Measurements from ENCODE around the gene PQBP1. TPM values are rescaled to one million over a fixed set of nuclear protein-coding genes. Genes with fewer than 3 reads are reported as not detected.
"Not testable (repeated sequence)": the region's sequence is repeated elsewhere in the genome, so short reads cannot be mapped to it uniquely, and the experiment has no call there.

The PQBP1 gene, protein sequence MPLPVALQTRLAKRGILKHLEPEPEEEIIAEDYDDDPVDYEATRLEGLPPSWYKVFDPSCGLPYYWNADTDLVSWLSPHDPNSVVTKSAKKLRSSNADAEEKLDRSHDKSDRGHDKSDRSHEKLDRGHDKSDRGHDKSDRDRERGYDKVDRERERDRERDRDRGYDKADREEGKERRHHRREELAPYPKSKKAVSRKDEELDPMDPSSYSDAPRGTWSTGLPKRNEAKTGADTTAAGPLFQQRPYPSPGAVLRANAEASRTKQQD
- total RNA-seq (81.0 TPM), polyA plus RNA-seq (86.0 TPM)
- long read RNA-seq, donor 1, partial matches to known transcripts = 0 of 5 reads
- long read RNA-seq, donor 1, other reads (novel, unspliced or antisense) = 0 of 5 reads
- long read RNA-seq, donor 2, transcript PQBP1-207 (7 exons, 1,020 nt) = major isoform, 32 of 68 reads
- long read RNA-seq, donor 2, transcript PQBP1-216 (7 exons, 938 nt) = minor isoform, 12 of 68 reads
- long read RNA-seq, donor 2, transcript PQBP1-203 (7 exons, 1,056 nt) = minor isoform, 9 of 68 reads
- long read RNA-seq, donor 2, partial matches to known transcripts = 12 of 68 reads
- long read RNA-seq, donor 2, other reads (novel, unspliced or antisense) = 0 of 68 reads
- long read RNA-seq, donor 3, transcript PQBP1-207 (7 exons, 1,020 nt) = major isoform, 27 of 62 reads
- long read RNA-seq, donor 3, transcript PQBP1-203 (7 exons, 1,056 nt) = minor isoform, 5 of 62 reads
- long read RNA-seq, donor 3, partial matches to known transcripts = 25 of 62 reads
- long read RNA-seq, donor 3, other reads (novel, unspliced or antisense) = 0 of 62 reads
- long read RNA-seq, donor 4, transcript PQBP1-207 (7 exons, 1,020 nt) = major isoform, 6 of 30 reads
- long read RNA-seq, donor 4, transcript PQBP1-216 (7 exons, 938 nt) = major isoform, 6 of 30 reads
- long read RNA-seq, donor 4, partial matches to known transcripts = 15 of 30 reads
- long read RNA-seq, donor 4, other reads (novel, unspliced or antisense) = 0 of 30 reads
- long read RNA-seq, donor 5, transcript PQBP1-203 (7 exons, 1,056 nt) = minor isoform, 6 of 76 reads
- long read RNA-seq, donor 5, transcript PQBP1-207 (7 exons, 1,020 nt) = major isoform, 30 of 76 reads
- long read RNA-seq, donor 5, transcript PQBP1-216 (7 exons, 938 nt) = minor isoform, 10 of 76 reads
- long read RNA-seq, donor 5, partial matches to known transcripts = 26 of 76 reads
- long read RNA-seq, donor 5, other reads (novel, unspliced or antisense) = 0 of 76 reads
- long read RNA-seq, donor 6, transcript PQBP1-207 (7 exons, 1,020 nt) = major isoform, 17 of 35 reads
- long read RNA-seq, donor 6, transcript PQBP1-216 (7 exons, 938 nt) = minor isoform, 6 of 35 reads
- long read RNA-seq, donor 6, partial matches to known transcripts = 6 of 35 reads
- long read RNA-seq, donor 6, other reads (novel, unspliced or antisense) = 0 of 35 reads
- long read RNA-seq, donor 7, transcript PQBP1-216 (7 exons, 938 nt) = minor isoform, 7 of 24 reads
- long read RNA-seq, donor 7, transcript PQBP1-207 (7 exons, 1,020 nt) = major isoform, 13 of 24 reads
- long read RNA-seq, donor 7, partial matches to known transcripts = 0 of 24 reads
- long read RNA-seq, donor 7, other reads (novel, unspliced or antisense) = 0 of 24 reads
- long read RNA-seq, donor 8, transcript PQBP1-207 (7 exons, 1,020 nt) = major isoform, 10 of 15 reads
- long read RNA-seq, donor 8, partial matches to known transcripts = 0 of 15 reads
- long read RNA-seq, donor 8, other reads (novel, unspliced or antisense) = 0 of 15 reads
- long read RNA-seq, donor 9, transcript PQBP1-216 (7 exons, 938 nt) = minor isoform, 9 of 23 reads
- long read RNA-seq, donor 9, transcript PQBP1-207 (7 exons, 1,020 nt) = major isoform, 12 of 23 reads
- long read RNA-seq, donor 9, partial matches to known transcripts = 0 of 23 reads
- long read RNA-seq, donor 9, other reads (novel, unspliced or antisense) = 0 of 23 reads
- long read RNA-seq, donor 10, transcript PQBP1-216 (7 exons, 938 nt) = minor isoform, 8 of 23 reads
- long read RNA-seq, donor 10, transcript PQBP1-207 (7 exons, 1,020 nt) = major isoform, 11 of 23 reads
- long read RNA-seq, donor 10, partial matches to known transcripts = 0 of 23 reads
- long read RNA-seq, donor 10, other reads (novel, unspliced or antisense) = 0 of 23 reads

DNA sequence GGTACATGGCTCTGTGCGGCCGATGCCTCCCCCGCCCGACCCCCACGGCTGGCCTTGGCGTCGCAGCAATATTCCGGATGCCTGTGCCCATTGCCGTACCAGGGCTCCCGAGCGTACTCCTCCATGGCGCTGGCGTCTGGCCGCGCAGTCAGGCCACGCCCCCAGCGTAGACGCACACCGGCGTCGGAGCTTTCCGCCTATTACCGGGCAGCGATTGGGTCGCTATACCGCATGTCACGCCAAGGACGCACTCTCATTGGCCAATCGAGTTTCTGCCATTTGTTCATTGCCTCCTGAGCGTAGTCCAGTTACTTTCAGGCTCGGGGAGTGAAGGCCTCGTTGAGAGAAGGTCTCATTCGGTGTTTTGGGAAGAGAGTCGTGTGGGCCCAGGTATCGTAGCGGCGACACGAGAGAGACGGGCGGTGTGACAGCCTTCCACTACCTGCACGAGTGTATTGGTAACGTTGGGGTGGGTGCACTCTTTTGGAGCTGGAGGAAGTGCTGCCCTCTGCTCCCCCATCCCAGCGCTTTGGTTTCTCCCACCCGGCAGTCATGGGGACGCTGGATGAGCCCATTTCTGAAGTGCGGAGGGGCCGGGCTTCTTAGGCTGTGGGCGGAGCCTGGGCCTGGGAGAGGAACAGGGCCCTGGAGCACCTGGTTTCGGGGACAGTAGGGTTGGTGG, at the start of gene PQBP1, which contains the start of gene TIMM17B:
PQBP1 (plus strand) TSS at position 306 of the 682 bp plus-strand sequence. CDS start 580 bp downstream, outside the sequence.
TIMM17B (minus strand) TSS at position 144 of the 682 bp plus-strand sequence; CDS start at position 125, 19 bp downstream.
- Histone ChIP-seq H3K36me3 (ENCODE audit: control insufficient read depth in 2 of 2, insufficient read depth in 2 of 2, low read length in 1 of 2) (peaks cover 32% of the 10 kb centered on the region in 2 donors), H3K9me3 (ENCODE audit: control insufficient read depth in 2 of 2, insufficient read depth in 1 of 2, low read length in 1 of 2) (peaks cover 0 to 7% of the 10 kb centered on the region in 2 donors), H3K27ac (ENCODE audit: low read depth in 1 of 2, low read length in 1 of 2) (peak within 1 kb of the TSS; percentile 92 to 97), H3K27me3 (ENCODE audit: control insufficient read depth in 2 of 2, insufficient read depth in 1 of 2, low read length in 1 of 2) (no peaks in the 10 kb centered on the region), H3K4me1 (ENCODE audit: control insufficient read depth in 2 of 2, insufficient read depth in 2 of 2, low read length in 2 of 2) (peaks cover 7 to 17% of the 10 kb centered on the region in 2 donors), H3K4me3 (ENCODE audit: low read length in 2 of 2) (peak within 1 kb of the TSS; percentile 67 to 69)
- WGBS = under 1% methylated on average over 49 of the region's 49 CpGs
- peak in 8 of 9 donors; percentile 82 to 95 (median 88) for DNase-seq (ENCODE audit: low read depth in 6 of 9, low spot score in 9 of 9)

DNA sequence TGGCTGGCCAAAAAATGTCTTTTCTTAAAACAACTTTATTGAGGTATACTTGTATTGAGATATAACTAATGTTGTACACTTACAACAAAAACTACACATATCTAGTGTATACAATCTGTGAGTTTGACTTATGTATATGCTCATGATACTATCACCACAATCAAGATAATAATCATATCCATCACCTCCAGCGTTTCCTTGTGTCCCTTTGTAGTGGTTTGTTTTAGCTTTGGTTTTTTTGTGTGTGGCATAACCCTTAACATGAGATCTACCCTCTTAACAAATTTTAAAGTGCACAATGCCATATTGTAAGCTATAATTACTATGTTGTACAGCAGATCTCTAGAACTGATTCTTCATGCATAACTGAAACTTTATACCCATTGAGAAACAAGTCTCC, 48.9 kb upstream of the PQBP1 start:
- Histone ChIP-seq H3K36me3 (ENCODE audit: control insufficient read depth in 2 of 2, insufficient read depth in 2 of 2, low read length in 1 of 2) (no peaks in the 10 kb centered on the region), H3K4me3 (ENCODE audit: low read length in 2 of 2) (no peak overlapping the region), H3K27ac (ENCODE audit: low read depth in 1 of 2, low read length in 1 of 2) (no peak overlapping the region), H3K27me3 (ENCODE audit: control insufficient read depth in 2 of 2, insufficient read depth in 1 of 2, low read length in 1 of 2) (peaks cover 0 to 6% of the 10 kb centered on the region in 2 donors), H3K4me1 (ENCODE audit: control insufficient read depth in 2 of 2, insufficient read depth in 2 of 2, low read length in 2 of 2) (no peaks in the 10 kb centered on the region), H3K9me3 (ENCODE audit: control insufficient read depth in 2 of 2, insufficient read depth in 1 of 2, low read length in 1 of 2) (no peaks in the 10 kb centered on the region)
- no peak for DNase-seq (ENCODE audit: low read depth in 6 of 9, low spot score in 9 of 9)
- WGBS = 0% methylated on average over 1 of the region's 1 CpG

DNA sequence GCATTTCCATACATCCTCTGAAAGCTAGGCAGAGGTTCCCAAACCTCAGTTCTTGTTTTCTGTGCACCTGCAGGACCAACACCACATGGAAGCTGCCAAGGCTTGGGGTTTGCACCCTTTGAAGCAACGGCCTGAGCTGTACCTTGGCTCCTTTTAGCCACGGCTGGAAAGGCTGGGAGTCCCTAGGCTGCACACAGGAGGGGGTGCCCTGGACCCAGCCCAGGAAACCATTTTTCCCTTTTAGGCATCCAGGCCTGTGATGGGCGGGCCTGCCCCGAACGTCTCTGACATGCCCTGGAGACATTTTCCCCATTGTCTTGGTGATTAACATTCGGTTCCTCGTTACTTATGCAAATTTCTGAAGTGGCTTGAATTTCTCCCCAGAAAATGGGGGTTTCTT, 44.9 kb upstream of the PQBP1 start:
- no peak for DNase-seq (ENCODE audit: low read depth in 6 of 9, low spot score in 9 of 9)
- no peak overlapping the region for H3K4me3 ChIP-seq (ENCODE audit: low read length in 2 of 2)
- no peak overlapping the region for H3K27ac ChIP-seq (ENCODE audit: low read depth in 1 of 2, low read length in 1 of 2)
- WGBS = 95% methylated on average over 7 of the region's 7 CpGs
- no peaks in the 10 kb centered on the region for H3K36me3 ChIP-seq (ENCODE audit: control insufficient read depth in 2 of 2, insufficient read depth in 2 of 2, low read length in 1 of 2)
- H3K4me1 ChIP-seq (ENCODE audit: control insufficient read depth in 2 of 2, insufficient read depth in 2 of 2, low read length in 2 of 2) = no peaks in the 10 kb centered on the region
- no peaks in the 10 kb centered on the region for H3K9me3 ChIP-seq (ENCODE audit: control insufficient read depth in 2 of 2, insufficient read depth in 1 of 2, low read length in 1 of 2)
- no peaks in the 10 kb centered on the region for H3K27me3 ChIP-seq (ENCODE audit: control insufficient read depth in 2 of 2, insufficient read depth in 1 of 2, low read length in 1 of 2)

DNA sequence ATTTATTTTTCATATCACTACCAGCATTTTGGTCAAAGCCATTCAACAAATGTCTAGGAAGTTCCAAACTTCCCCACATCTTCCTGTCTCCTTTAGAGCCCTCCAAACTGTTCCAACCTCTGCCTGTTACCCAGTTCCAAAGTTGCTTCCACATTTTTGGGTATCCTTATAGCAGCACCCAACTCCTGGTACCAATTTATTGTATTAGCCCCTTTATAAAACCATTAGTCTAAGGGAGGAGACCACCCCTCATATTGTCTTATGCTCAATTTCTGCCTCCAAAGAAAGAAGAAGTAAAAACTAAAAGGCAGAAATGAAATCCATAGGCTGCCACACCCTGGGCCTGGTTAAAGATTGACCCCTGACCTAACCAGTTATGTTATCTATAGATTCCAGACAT, 44.2 kb upstream of the PQBP1 start:
- H3K4me1 ChIP-seq (ENCODE audit: control insufficient read depth in 2 of 2, insufficient read depth in 2 of 2, low read length in 2 of 2); H3K27me3 ChIP-seq (ENCODE audit: control insufficient read depth in 2 of 2, insufficient read depth in 1 of 2, low read length in 1 of 2); H3K9me3 ChIP-seq (ENCODE audit: control insufficient read depth in 2 of 2, insufficient read depth in 1 of 2, low read length in 1 of 2); H3K27ac ChIP-seq (ENCODE audit: low read depth in 1 of 2, low read length in 1 of 2); H3K4me3 ChIP-seq (ENCODE audit: low read length in 2 of 2); H3K36me3 ChIP-seq (ENCODE audit: control insufficient read depth in 2 of 2, insufficient read depth in 2 of 2, low read length in 1 of 2); DNase-seq (ENCODE audit: low read depth in 6 of 9, low spot score in 9 of 9): not testable (repeated sequence)

GRCh38 chrX:48854121-48854804, 43.5 kb upstream of the PQBP1 start:
- not testable (repeated sequence) for H3K4me1 ChIP-seq (ENCODE audit: control insufficient read depth in 2 of 2, insufficient read depth in 2 of 2, low read length in 2 of 2); H3K27ac ChIP-seq (ENCODE audit: low read depth in 1 of 2, low read length in 1 of 2); H3K4me3 ChIP-seq (ENCODE audit: low read length in 2 of 2); H3K36me3 ChIP-seq (ENCODE audit: control insufficient read depth in 2 of 2, insufficient read depth in 2 of 2, low read length in 1 of 2); DNase-seq (ENCODE audit: low read depth in 6 of 9, low spot score in 9 of 9); H3K27me3 ChIP-seq (ENCODE audit: control insufficient read depth in 2 of 2, insufficient read depth in 1 of 2, low read length in 1 of 2); H3K9me3 ChIP-seq (ENCODE audit: control insufficient read depth in 2 of 2, insufficient read depth in 1 of 2, low read length in 1 of 2)
- WGBS = 95% methylated on average over 12 of the region's 12 CpGs

DNA sequence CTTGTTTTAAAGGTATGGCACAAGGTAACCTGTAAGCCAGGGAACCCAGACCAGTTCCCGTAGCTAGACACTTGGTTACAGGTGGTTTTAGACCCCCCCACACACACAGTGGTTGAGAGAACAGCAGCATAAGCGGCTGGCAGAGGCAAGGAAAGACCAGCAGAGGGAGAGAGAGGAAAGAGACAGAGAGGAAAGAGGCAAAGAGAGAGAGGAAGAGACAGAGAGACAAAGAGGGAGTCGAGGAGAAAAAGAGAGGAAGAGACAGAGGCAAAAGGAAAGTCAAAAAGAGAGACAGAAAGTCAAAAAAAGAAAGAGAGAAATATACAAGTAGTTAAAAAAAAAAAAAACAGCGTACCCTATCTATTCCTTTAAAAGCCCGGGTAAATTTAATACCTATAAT, 42.8 kb upstream of the PQBP1 start:
- no peaks in the 10 kb centered on the region for H3K4me1 ChIP-seq (ENCODE audit: control insufficient read depth in 2 of 2, insufficient read depth in 2 of 2, low read length in 2 of 2)
- H3K36me3 ChIP-seq (ENCODE audit: control insufficient read depth in 2 of 2, insufficient read depth in 2 of 2, low read length in 1 of 2) = no peaks in the 10 kb centered on the region
- H3K27me3 ChIP-seq (ENCODE audit: control insufficient read depth in 2 of 2, insufficient read depth in 1 of 2, low read length in 1 of 2) = no peaks in the 10 kb centered on the region
- no peak overlapping the region for H3K4me3 ChIP-seq (ENCODE audit: low read length in 2 of 2)
- no peaks in the 10 kb centered on the region for H3K9me3 ChIP-seq (ENCODE audit: control insufficient read depth in 2 of 2, insufficient read depth in 1 of 2, low read length in 1 of 2)
- H3K27ac ChIP-seq (ENCODE audit: low read depth in 1 of 2, low read length in 1 of 2) = no peak overlapping the region
- WGBS = 57% methylated on average over 5 of the region's 5 CpGs
- peak in 1 of 9 donors; percentile 19 for DNase-seq (ENCODE audit: low read depth in 6 of 9, low spot score in 9 of 9)

DNA sequence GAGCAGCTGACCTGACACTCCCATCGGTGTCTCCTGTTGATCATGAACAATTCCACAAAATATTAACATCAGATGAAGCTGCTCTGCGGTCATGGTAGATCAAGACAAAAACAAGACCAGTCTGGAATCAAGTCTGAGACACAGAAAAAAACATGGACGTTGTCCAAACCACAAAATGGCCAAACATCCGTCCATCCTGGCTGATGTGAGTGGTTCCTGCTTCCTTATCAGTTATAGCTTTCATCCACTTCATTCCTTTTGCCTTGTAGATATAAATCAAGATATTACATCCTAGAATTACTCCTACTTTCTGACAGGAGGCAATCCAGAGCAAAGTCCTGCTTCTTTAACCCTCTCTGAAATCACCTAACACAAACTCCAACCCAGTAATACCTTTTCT, 33.5 kb upstream of the PQBP1 start:
- no peaks in the 10 kb centered on the region for H3K27me3 ChIP-seq (ENCODE audit: control insufficient read depth in 2 of 2, insufficient read depth in 1 of 2, low read length in 1 of 2)
- no peaks in the 10 kb centered on the region for H3K4me1 ChIP-seq (ENCODE audit: control insufficient read depth in 2 of 2, insufficient read depth in 2 of 2, low read length in 2 of 2)
- no peaks in the 10 kb centered on the region for H3K36me3 ChIP-seq (ENCODE audit: control insufficient read depth in 2 of 2, insufficient read depth in 2 of 2, low read length in 1 of 2)
- no peak overlapping the region for H3K4me3 ChIP-seq (ENCODE audit: low read length in 2 of 2)
- DNase-seq (ENCODE audit: low read depth in 6 of 9, low spot score in 9 of 9) = no peak
- no peaks in the 10 kb centered on the region for H3K9me3 ChIP-seq (ENCODE audit: control insufficient read depth in 2 of 2, insufficient read depth in 1 of 2, low read length in 1 of 2)
- H3K27ac ChIP-seq (ENCODE audit: low read depth in 1 of 2, low read length in 1 of 2) = no peak overlapping the region
- 46% methylated on average over 4 of the region's 4 CpGs for WGBS

Data from thymus (tissue), 14 donors.